Measurements from ENCODE around the gene LYPD5.
"Not testable (repeated sequence)": the region's sequence is repeated elsewhere in the genome, so short reads cannot be mapped to it uniquely, and the experiment has no call there.

The LYPD5 gene

GRCh38 chr19:43807651-43808050, 5.4 kb upstream of the LYPD5 start:
- Mint-ChIP-seq H3K27me3 (ENCODE audit: low read depth, poor library complexity) (peaks cover 52% of the 10 kb centered on the region), H3K27ac (no peak overlapping the region), H3K9me3 (no peaks in the 10 kb centered on the region), H3K4me1 (no peaks in the 10 kb centered on the region), H3K4me3 (no peak overlapping the region), H3K36me3 (ENCODE audit: low read depth) (no peaks in the 10 kb centered on the region)
- DNase-seq: no peak
- no peak for TF ChIP-seq CTCF (IDR thresholded peaks at IDR 0.05)

GRCh38 chr19:43806848-43807247, 4.6 kb upstream of the LYPD5 start:
- no peaks in the 10 kb centered on the region for H3K4me1 Mint-ChIP-seq
- H3K27ac Mint-ChIP-seq: no peak overlapping the region
- H3K9me3 Mint-ChIP-seq: no peaks in the 10 kb centered on the region
- no peak for TF ChIP-seq CTCF (IDR thresholded peaks at IDR 0.05)
- H3K36me3 Mint-ChIP-seq (ENCODE audit: low read depth): no peaks in the 10 kb centered on the region
- DNase-seq: no peak
- H3K4me3 Mint-ChIP-seq: no peak overlapping the region
- peaks cover 45% of the 10 kb centered on the region for H3K27me3 Mint-ChIP-seq (ENCODE audit: low read depth, poor library complexity)

- H3K4me3 Mint-ChIP-seq; H3K27ac Mint-ChIP-seq; DNase-seq; H3K36me3 Mint-ChIP-seq (ENCODE audit: low read depth); H3K9me3 Mint-ChIP-seq; H3K4me1 Mint-ChIP-seq: not testable (repeated sequence)
- H3K27me3 Mint-ChIP-seq (ENCODE audit: low read depth, poor library complexity): peaks cover 49% of the 10 kb centered on the region
Measured at GRCh38 chr19:43806401-43806800, 4.2 kb upstream of the LYPD5 start.

GRCh38 chr19:43804432-43804831, 2.2 kb upstream of the LYPD5 start:
- H3K9me3 Mint-ChIP-seq: no peaks in the 10 kb centered on the region
- no peak overlapping the region for H3K4me3 Mint-ChIP-seq
- peaks cover 57% of the 10 kb centered on the region for H3K27me3 Mint-ChIP-seq (ENCODE audit: low read depth, poor library complexity)
- TF ChIP-seq CTCF (IDR thresholded peaks at IDR 0.05): no peak
- no peak for DNase-seq
- H3K36me3 Mint-ChIP-seq (ENCODE audit: low read depth): no peaks in the 10 kb centered on the region
- H3K27ac Mint-ChIP-seq: no peak overlapping the region
- H3K4me1 Mint-ChIP-seq: no peaks in the 10 kb centered on the region

- Mint-ChIP-seq H3K4me3 (peak overlapping the region; percentile 26), H3K27me3 (ENCODE audit: low read depth, poor library complexity) (peaks cover 78% of the 10 kb centered on the region), H3K36me3 (ENCODE audit: low read depth) (no peaks in the 10 kb centered on the region), H3K9me3 (peaks cover 10% of the 10 kb centered on the region), H3K4me1 (no peaks in the 10 kb centered on the region), H3K27ac (no peak overlapping the region)
- no peak for TF ChIP-seq CTCF (IDR thresholded peaks at IDR 0.05)
- DNase-seq: no peak
Measured at GRCh38 chr19:43799502-43800142, 2.6 kb downstream of the LYPD5 start.

GRCh38 chr19:43798546-43799409, 3.5 kb downstream of the LYPD5 start:
- TF ChIP-seq CTCF (IDR thresholded peaks at IDR 0.05): no peak
- peak; percentile 46 for DNase-seq
- H3K27ac Mint-ChIP-seq: no peak overlapping the region
- H3K36me3 Mint-ChIP-seq (ENCODE audit: low read depth): no peaks in the 10 kb centered on the region
- H3K9me3 Mint-ChIP-seq: peaks cover 10% of the 10 kb centered on the region
- peak overlapping the region; percentile 59 for H3K4me3 Mint-ChIP-seq
- no peaks in the 10 kb centered on the region for H3K4me1 Mint-ChIP-seq
- H3K27me3 Mint-ChIP-seq (ENCODE audit: low read depth, poor library complexity): peaks cover 75% of the 10 kb centered on the region
